IMR-90 (cell line): ENCODE data around the gene UBP1. TPM values are rescaled to one million over a fixed set of nuclear protein-coding genes. Genes with fewer than 3 reads are reported as not detected.

Experiments
- ATAC-seq: fragments of 200-7000 bp; cut with Tn5 transposase; 2 replicates; pipeline ENCODE4 v1.9.1; 2020; ENCODE audit warnings: low read depth, mild to moderate bottlenecking, moderate library complexity
- BruUV-seq: library from RNA; stranded (reverse); fragments of 400-500 nt; replicated peaks from 2 replicates; lab custom pipeline; 2021; lab: Mats Ljungman, UMichigan
- CTCF ChIA-PET: fragments of 300-600 bp; formaldehyde crosslinking; extraction: SDS; loops from one replicate; lab custom pipeline; 2021; ENCODE audit warnings: antibody characterized with exemption; lab: Yijun Ruan, JAX
- POLR2A ChIA-PET: fragments of 300-600 bp; sonication (Branson Sonifier 250); formaldehyde crosslinking; loops from one replicate; lab custom pipeline; 2022; ENCODE audit warnings: antibody characterized with exemption; ENCODE audit not compliant: unreplicated experiment; lab: Charles Lee
- DNase-seq: peaks from one replicate; pipeline ENCODE4 v3.0.0; 2013
- H2AFZ ChIP-seq: replicated peaks from 2 replicates; pipeline ENCODE3; 2013; ENCODE audit warnings: low read length, mild to moderate bottlenecking; ENCODE audit not compliant: poor library complexity
- H2AK5ac ChIP-seq: 2 replicates; pipeline ENCODE4 v1.6.1; 2013; ENCODE audit warnings: low read depth, low read length, inconsistent platforms
- H2AK9ac ChIP-seq: replicated peaks from 2 replicates; pipeline ENCODE3; 2013; ENCODE audit warnings: mild to moderate bottlenecking, low read depth, low read length, moderate library complexity; ENCODE audit not compliant: poor library complexity
- H2BK120ac ChIP-seq: 2 replicates; pipeline ENCODE4 v1.6.1; 2013; ENCODE audit warnings: low read depth, low read length, inconsistent platforms
- H2BK15ac ChIP-seq: 3 replicates; pipeline ENCODE4 v1.6.1; 2013; ENCODE audit warnings: low read depth, low read length, inconsistent platforms
- H2BK20ac ChIP-seq: 2 replicates; pipeline ENCODE4 v1.6.1; 2013; ENCODE audit warnings: low read depth, mild to moderate bottlenecking, inconsistent platforms, low read length, moderate library complexity
- H2BK5ac ChIP-seq: 2 replicates; pipeline ENCODE4 v1.6.1; 2013; ENCODE audit warnings: mild to moderate bottlenecking, low read depth, low read length, inconsistent platforms; ENCODE audit not compliant: poor library complexity, severe bottlenecking
- H3K14ac ChIP-seq: replicated peaks from 2 replicates; pipeline ENCODE4 v1.6.1; 2013; ENCODE audit warnings: low read depth, low read length, inconsistent platforms
- H3K18ac ChIP-seq: 2 replicates; pipeline ENCODE4 v1.6.1; 2013; ENCODE audit warnings: low read depth, low read length, control low read depth
- H3K23ac ChIP-seq: 2 replicates; pipeline ENCODE4 v1.6.1; 2013; ENCODE audit warnings: low read depth, low read length, inconsistent platforms
- H3K27ac ChIP-seq: 2 replicates; pipeline ENCODE4 v1.5.1; 2013; ENCODE audit warnings: mild to moderate bottlenecking, control low read depth, low read length; ENCODE audit not compliant: insufficient read depth
- H3K27me3 ChIP-seq: 2 replicates; pipeline ENCODE4 v1.6.1; 2013; ENCODE audit warnings: low read length; ENCODE audit not compliant: control insufficient read depth, insufficient read depth
- H3K36me3 ChIP-seq: 2 replicates; pipeline ENCODE4 v1.6.1; 2013; ENCODE audit warnings: low read length, mixed read lengths; ENCODE audit not compliant: control insufficient read depth, insufficient read depth
- H3K4ac ChIP-seq: 2 replicates; pipeline ENCODE4 v1.6.1; 2013; ENCODE audit warnings: low read depth, low read length, inconsistent platforms
- H3K4me1 ChIP-seq: 2 replicates; pipeline ENCODE4 v1.6.1; 2013; ENCODE audit warnings: low read length, mixed read lengths; ENCODE audit not compliant: control insufficient read depth, insufficient read depth
- H3K4me2 ChIP-seq: 2 replicates; pipeline ENCODE4 v1.6.1; 2013; ENCODE audit warnings: low read depth, mild to moderate bottlenecking, control low read depth, low read length, moderate library complexity
- H3K4me3 ChIP-seq: 2 replicates; pipeline ENCODE4 v1.5.1; 2013; ENCODE audit warnings: low read depth, mild to moderate bottlenecking, control low read depth, low read length, moderate library complexity; ENCODE audit not compliant: insufficient read depth
- H3K56ac ChIP-seq: 2 replicates; pipeline ENCODE4 v1.6.1; 2013; ENCODE audit warnings: low read length, inconsistent platforms; ENCODE audit not compliant: insufficient read depth; ENCODE audit errors: extremely low read depth
- H3K79me1 ChIP-seq, 2 experiments: 2 replicates each; pipeline ENCODE4 v1.6.1; 2013; ENCODE audit warnings: low read length in 2 of 2, inconsistent platforms in 1 of 2, low read depth in 1 of 2
- H3K9ac ChIP-seq: 2 replicates; pipeline ENCODE4 v1.6.1; 2013; ENCODE audit warnings: low read depth, low read length, control low read depth
- H3K9me1 ChIP-seq: 2 replicates; pipeline ENCODE4 v1.6.1; 2013; ENCODE audit warnings: low read length, inconsistent platforms; ENCODE audit not compliant: insufficient read depth
- H3K9me3 ChIP-seq: 2 replicates; pipeline ENCODE4 v1.6.1; 2013; ENCODE audit warnings: low read length; ENCODE audit not compliant: control insufficient read depth, insufficient read depth
- H4K20me1 ChIP-seq: 2 replicates; pipeline ENCODE4 v1.6.1; 2013; ENCODE audit warnings: low read length, inconsistent platforms; ENCODE audit not compliant: insufficient read depth
- H4K5ac ChIP-seq: 2 replicates; pipeline ENCODE4 v1.6.1; 2013; ENCODE audit warnings: mild to moderate bottlenecking, low read depth, low read length, control low read depth
- H4K8ac ChIP-seq, 2 experiments: 2 replicates each; pipeline ENCODE4 v1.6.1; 2013; ENCODE audit warnings: low read depth in 2 of 2, low read length in 2 of 2, control low read depth in 1 of 2, inconsistent platforms in 1 of 2
- H4K91ac ChIP-seq: 2 replicates; pipeline ENCODE4 v1.6.1; 2013; ENCODE audit warnings: low read depth, low read length, inconsistent platforms; ENCODE audit not compliant: insufficient read depth
- CHD1 ChIP-seq: IDR thresholded peaks from 2 replicates; pipeline ENCODE4 v1.6.1; 2012; ENCODE audit warnings: low read depth, low read length, improper control_type of control experiment
- MXI1 ChIP-seq: IDR thresholded peaks from 2 replicates; pipeline ENCODE4 v1.6.1; 2012; ENCODE audit warnings: low read depth, mild to moderate bottlenecking, low read length, moderate library complexity, borderline replicate concordance
- WGBS, 2 experiments: methylation state at CpG; one replicate each; pipeline versions ENCODE4 v1.1.5 to v1.1.7; 2013; ENCODE audit warnings: missing lambda C conversion rate in 2 of 2; ENCODE audit not compliant: insufficient read length in 1 of 2; ENCODE audit errors: extremely low coverage in 2 of 2; 5-methylcytosine and 5-hydroxymethylcytosine counted together
- dilution Hi-C: fragments of 300-500 bp; cut with HindIII; formaldehyde crosslinking; loops from one replicate; pipeline ENCODE4 v1.14.3; 2018; ENCODE audit warnings: low sequenced_read_pairs; ENCODE audit not compliant: unreplicated experiment
- in situ Hi-C: fragments of 300-500 bp; cut with MboI; formaldehyde crosslinking; loops from 3 replicates; pipeline ENCODE4 v1.14.3; 2019; ENCODE audit warnings: low sequenced_read_pairs, inconsistent platforms, mixed read lengths
- intact Hi-C: fragments of 100-400 bp; cut with micrococcal nuclease; formaldehyde crosslinking; loops from 2 replicates; pipeline ENCODE4 v1.10.0; 2022
- polyA plus RNA-seq, 3 experiments: library from polyadenylated mRNA; depleted of rRNA; stranded (reverse); fragments of >200 nt; gene quantifications; 2 replicates each; pipeline ENCODE4 v1.2.3, GENCODE V29; 2012; ENCODE audit warnings: low replicate concordance in 1 of 3
- total RNA-seq: library from RNA; depleted of rRNA; stranded (reverse); fragments of >200 nt; gene quantifications from 2 replicates; pipeline ENCODE4 v1.2.3, GENCODE V29; 2012

Gene UBP1
- total and polyA plus RNA-seq, 2 of the 4 experiments (the other 2 are of a cell fraction) = 56.3 to 73.8 TPM

DNA sequence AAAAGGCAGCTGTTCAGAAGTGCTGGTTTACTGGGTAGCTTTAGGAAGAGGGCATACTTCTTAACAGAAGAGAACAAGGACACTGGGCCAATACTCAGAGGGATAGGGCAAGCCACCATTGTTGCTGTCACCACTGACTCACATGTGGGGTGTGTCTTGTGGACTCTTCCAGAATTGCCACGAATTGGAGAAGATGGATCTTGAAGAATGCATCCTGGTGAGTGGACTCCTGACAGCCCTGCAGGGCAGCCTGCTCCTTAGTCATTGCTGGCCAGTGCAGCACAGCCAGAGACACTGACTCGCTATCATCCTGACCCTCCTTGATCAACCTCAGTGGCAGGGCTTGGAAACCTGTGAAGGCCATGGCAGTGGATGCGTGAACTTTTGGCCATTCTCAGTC is 62.3 kb downstream of the UBP1 start:
- POLR2A ChIA-PET = no interaction called here
- peak overlapping the region; percentile 60 for H2AK9ac ChIP-seq
- H2BK120ac ChIP-seq = no peak overlapping the region

More for the DNA sequence above, 62.3 kb downstream of the UBP1 start:
- intact Hi-C loops = no loop called here
- Histone ChIP-seq H4K20me1 (peaks cover 5% of the 10 kb centered on the region; the same call in 1 of the 2 replicates), H3K14ac (no peak overlapping the region), H2BK20ac (no peak overlapping the region), H3K79me1 (peaks cover 0 to 18% of the 10 kb centered on the region in 2 experiments; a peak in 2 of 4 replicates), H2AK5ac (no peak overlapping the region), H3K27me3 (no peaks in the 10 kb centered on the region), H3K56ac (no peak overlapping the region), H3K4me2 (no peak overlapping the region), H3K18ac (no peak overlapping the region), H3K9ac (no peak overlapping the region), H4K91ac (no peak overlapping the region), H3K27ac (no peak overlapping the region), H2AFZ (peak overlapping the region; percentile 25), H2BK15ac (no peak overlapping the region), H3K23ac (no peak overlapping the region), H3K4ac (no peak overlapping the region), H3K4me3 (no peak overlapping the region), H3K9me1 (peaks cover 12% of the 10 kb centered on the region; the same call in 1 of the 2 replicates), H2BK5ac (no peak overlapping the region), H3K4me1 (no peaks in the 10 kb centered on the region; the same call in 1 of the 2 replicates), H4K8ac (no peak overlapping the region), H4K5ac (no peak overlapping the region), H3K36me3 (peaks cover 23% of the 10 kb centered on the region), H3K9me3 (no peaks in the 10 kb centered on the region)
- in situ Hi-C loops = no loop called here
- DNase-seq (peak; percentile 84), ATAC-seq (peak; percentile 86)
- CTCF ChIA-PET = interaction anchor here (0.6 to 1.3 kb wide), 2 partner anchors 78 to 246 kb away, joined by 3 to 5 read pairs; no protein-coding TSS in a partner anchor
- TF ChIP-seq CHD1 (no peak), MXI1 (peak; percentile 47; the same call in 1 of the 2 replicates)
- dilution Hi-C loops = loop anchor here (25.0 kb wide), 1 partner anchor 241 kb away; no protein-coding TSS in a partner anchor
- no CpG with 5 or more reads among the region's 3 CpGs for WGBS, 2 experiments
- BruUV-seq = no TSS peak
